Measurements from ENCODE around the gene FOXL2.
A peak's percentile ranks its signal among the peaks of the same experiment; 100 is the strongest.
"Not testable (repeated sequence)": the region's sequence is repeated elsewhere in the genome, so short reads cannot be mapped to it uniquely, and the experiment has no call there.

Gene FOXL2

GRCh38 chr3:138933068-138933668 lies 13.8 kb downstream of the FOXL2 start:
- DNase-seq (ENCODE audit: low read depth, low spot score) = peak; percentile 44

GRCh38 chr3:138928727-138929372 lies 18.1 kb downstream of the FOXL2 start:
- no peak for DNase-seq (ENCODE audit: low read depth, low spot score)

GRCh38 chr3:138923531-138923994 lies 23.4 kb downstream of the FOXL2 start:
- DNase-seq (ENCODE audit: low read depth, low spot score) = peak; percentile 90

- DNase-seq (ENCODE audit: low read depth, low spot score) = not testable (repeated sequence)
Observed at GRCh38 chr3:138922400-138922799, 24.5 kb downstream of the FOXL2 start.

- DNase-seq (ENCODE audit: low read depth, low spot score) = peak; percentile 65
Observed at GRCh38 chr3:138921316-138922292, 25.3 kb downstream of the FOXL2 start.

- no peak for DNase-seq (ENCODE audit: low read depth, low spot score)
Observed at GRCh38 chr3:138919325-138919724, 27.6 kb downstream of the FOXL2 start.

GRCh38 chr3:138916824-138917223 lies 30.1 kb downstream of the FOXL2 start:
- DNase-seq (ENCODE audit: low read depth, low spot score) = no peak

- DNase-seq (ENCODE audit: low read depth, low spot score) = peak; percentile 97
Observed at GRCh38 chr3:138915503-138916498, 31.1 kb downstream of the FOXL2 start.

- no peak for DNase-seq (ENCODE audit: low read depth, low spot score)
Observed at GRCh38 chr3:138914870-138915502, 32.0 kb downstream of the FOXL2 start.

GRCh38 chr3:138913766-138914165 lies 33.2 kb downstream of the FOXL2 start:
- no peak for DNase-seq (ENCODE audit: low read depth, low spot score)

- DNase-seq (ENCODE audit: low read depth, low spot score) = peak; percentile 20
Observed at GRCh38 chr3:138912237-138912636, 34.7 kb downstream of the FOXL2 start.

GRCh38 chr3:138911621-138912020 lies 35.3 kb downstream of the FOXL2 start:
- no peak for DNase-seq (ENCODE audit: low read depth, low spot score)

GRCh38 chr3:138909904-138910303 lies 37.0 kb downstream of the FOXL2 start:
- DNase-seq (ENCODE audit: low read depth, low spot score) = no peak

GRCh38 chr3:138908846-138909245 lies 38.1 kb downstream of the FOXL2 start:
- no peak for DNase-seq (ENCODE audit: low read depth, low spot score)

- DNase-seq (ENCODE audit: low read depth, low spot score) = no peak
Observed at GRCh38 chr3:138907539-138907938, 39.4 kb downstream of the FOXL2 start.

GRCh38 chr3:138902171-138902570 lies 44.8 kb downstream of the FOXL2 start:
- no peak for DNase-seq (ENCODE audit: low read depth, low spot score)

- no peak for DNase-seq (ENCODE audit: low read depth, low spot score)
Observed at GRCh38 chr3:138901567-138901966, 45.4 kb downstream of the FOXL2 start.

GRCh38 chr3:138899351-138899991 lies 47.5 kb downstream of the FOXL2 start:
- no peak for DNase-seq (ENCODE audit: low read depth, low spot score)

GRCh38 chr3:138898708-138899107 lies 48.2 kb downstream of the FOXL2 start:
- DNase-seq (ENCODE audit: low read depth, low spot score) = no peak

GRCh38 chr3:138898301-138898700 lies 48.6 kb downstream of the FOXL2 start:
- DNase-seq (ENCODE audit: low read depth, low spot score) = no peak

Measured in ELF-1 (cell line).